IPS-18a (cell line): ENCODE results near the gene PREP.

Source experiments
- H3K27ac ChIP-seq: one replicate; pipeline ENCODE4 v1.5.1; 2013; ENCODE audit warnings: low read length
- H3K27me3 ChIP-seq: one replicate; pipeline ENCODE4 v1.6.1; 2013; ENCODE audit warnings: mild to moderate bottlenecking, low read length; ENCODE audit not compliant: control insufficient read depth, insufficient read depth
- H3K36me3 ChIP-seq: one replicate; pipeline ENCODE4 v1.6.1; 2013; ENCODE audit warnings: low read depth, low read length; ENCODE audit not compliant: control insufficient read depth
- H3K4me1 ChIP-seq: one replicate; pipeline ENCODE4 v1.6.1; 2013; ENCODE audit warnings: low read depth, low read length; ENCODE audit not compliant: control insufficient read depth
- H3K4me3 ChIP-seq: one replicate; pipeline ENCODE4 v1.5.1; 2013; ENCODE audit warnings: low read length
- H3K9ac ChIP-seq: one replicate; pipeline ENCODE4 v1.6.1; 2013; ENCODE audit warnings: mild to moderate bottlenecking, low read length, moderate library complexity
- H3K9me3 ChIP-seq: one replicate; pipeline ENCODE4 v1.6.1; 2013; ENCODE audit warnings: low read depth, low read length; ENCODE audit not compliant: control insufficient read depth

PREP gene

DNA sequence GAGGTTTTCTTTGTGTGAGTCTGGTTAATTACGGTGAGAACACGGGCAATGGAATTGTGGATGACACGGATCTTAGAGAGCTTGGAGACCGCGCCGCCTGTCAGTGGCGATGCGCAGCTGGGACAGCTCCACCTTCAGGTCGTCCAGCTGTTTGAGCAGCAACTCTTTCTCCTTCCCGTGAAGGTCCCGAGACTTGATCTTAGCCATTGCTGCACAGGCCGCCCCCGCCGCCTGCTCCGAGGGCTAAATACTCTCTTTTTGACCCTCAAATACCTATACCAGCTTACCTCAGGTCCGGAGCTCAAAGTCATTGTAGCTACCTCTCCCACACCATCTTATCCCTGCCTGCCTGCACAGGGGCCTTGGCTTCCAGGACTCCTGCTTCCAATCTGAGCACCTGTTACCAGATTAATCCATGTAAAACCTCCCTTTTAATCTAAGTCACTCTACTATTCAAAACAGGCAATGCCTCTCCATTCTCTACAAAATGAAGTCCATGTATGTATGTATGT is 100.2 kb downstream of the PREP start:
- Histone ChIP-seq H3K36me3 (peaks cover 5% of the 10 kb centered on the region), H3K9ac (no peak overlapping the region), H3K4me1 (peaks cover 16% of the 10 kb centered on the region), H3K4me3 (no peak overlapping the region), H3K9me3 (no peaks in the 10 kb centered on the region), H3K27me3 (no peaks in the 10 kb centered on the region), H3K27ac (no peak overlapping the region)

DNA sequence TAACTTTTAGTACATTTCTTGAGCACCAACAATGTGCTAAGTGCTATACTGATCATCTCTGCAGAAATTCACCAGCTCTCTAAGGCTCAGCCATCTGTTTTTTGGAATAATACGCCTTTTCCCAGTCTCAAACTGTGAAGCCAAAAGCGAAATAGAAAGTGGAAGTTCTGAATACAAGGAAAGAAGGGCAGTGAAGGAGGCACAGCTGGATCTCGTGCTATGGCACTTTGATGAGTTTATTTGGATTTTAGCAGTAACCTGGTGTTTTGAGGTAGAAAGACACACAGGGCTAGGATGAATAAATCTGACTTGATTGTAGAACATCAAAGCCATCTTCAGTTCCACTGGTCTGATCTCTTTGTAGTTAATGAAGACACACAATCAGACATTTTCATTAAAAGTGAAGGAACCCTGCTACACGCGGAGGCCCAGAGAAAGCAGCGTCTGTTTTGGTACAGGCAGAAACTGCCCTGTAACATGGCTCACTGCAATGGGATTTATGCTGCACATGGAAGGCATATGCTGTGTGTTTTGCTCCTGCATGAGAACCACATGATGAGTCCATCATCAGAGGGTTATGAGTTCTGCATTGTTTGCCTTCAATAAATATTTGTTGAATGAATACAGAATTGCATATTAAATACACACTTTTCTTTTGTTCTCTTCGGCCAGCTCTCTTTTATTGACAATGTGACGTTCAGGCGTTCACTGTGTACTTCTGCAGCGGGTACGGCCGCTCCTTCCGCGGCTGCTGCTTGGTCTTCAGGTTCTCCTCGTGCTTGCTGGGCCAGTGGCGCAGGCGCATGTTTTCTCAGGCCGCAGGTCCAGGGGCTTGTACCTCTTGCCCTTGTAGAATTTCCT is 100.9 kb downstream of the PREP start:
- peaks cover 16% of the 10 kb centered on the region for H3K4me1 ChIP-seq
- no peak overlapping the region for H3K9ac ChIP-seq
- H3K27ac ChIP-seq = no peak overlapping the region
- no peaks in the 10 kb centered on the region for H3K27me3 ChIP-seq
- H3K4me3 ChIP-seq = no peak overlapping the region
- H3K36me3 ChIP-seq = peaks cover 5% of the 10 kb centered on the region
- H3K9me3 ChIP-seq = no peaks in the 10 kb centered on the region

- no peak overlapping the region for H3K9ac ChIP-seq
- H3K27ac ChIP-seq = no peak overlapping the region
- H3K27me3 ChIP-seq = no peaks in the 10 kb centered on the region
- no peak overlapping the region for H3K4me3 ChIP-seq
- H3K9me3 ChIP-seq = no peaks in the 10 kb centered on the region
- peaks cover 16% of the 10 kb centered on the region for H3K4me1 ChIP-seq
- H3K36me3 ChIP-seq = peaks cover 5% of the 10 kb centered on the region
These were observed 101.8 kb downstream of the PREP start for GRCh38 chr6:105301072-105301503.

GRCh38 chr6:105300090-105300489 is 102.8 kb downstream of the PREP start:
- Histone ChIP-seq H3K27me3 (no peaks in the 10 kb centered on the region), H3K27ac (no peak overlapping the region), H3K4me3 (no peak overlapping the region), H3K9me3 (no peaks in the 10 kb centered on the region), H3K9ac (no peak overlapping the region), H3K4me1 (peaks cover 11% of the 10 kb centered on the region), H3K36me3 (peaks cover 5% of the 10 kb centered on the region)

DNA sequence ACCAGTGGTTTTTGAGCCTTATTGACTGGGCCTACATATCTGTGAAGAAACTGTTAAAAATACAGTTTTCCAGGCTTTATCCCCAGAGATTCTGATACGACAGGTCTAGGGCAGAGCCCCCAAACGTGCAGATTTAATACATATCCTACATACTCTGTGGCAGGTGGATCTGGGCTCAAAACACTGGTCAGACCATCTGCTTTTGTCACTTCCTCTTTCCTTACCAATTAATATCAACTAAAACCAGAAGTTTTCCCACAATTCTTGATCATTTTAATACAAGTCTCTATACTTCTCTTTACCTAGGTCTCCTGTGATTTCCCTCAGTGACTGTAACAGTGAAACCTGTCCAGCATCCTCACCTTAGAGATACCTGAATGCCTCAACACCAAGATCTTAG is 108.8 kb downstream of the PREP start:
- no peak overlapping the region for H3K9ac ChIP-seq
- no peaks in the 10 kb centered on the region for H3K27me3 ChIP-seq
- H3K27ac ChIP-seq = no peak overlapping the region
- H3K9me3 ChIP-seq = no peaks in the 10 kb centered on the region
- H3K4me3 ChIP-seq = no peak overlapping the region
- no peaks in the 10 kb centered on the region for H3K36me3 ChIP-seq
- H3K4me1 ChIP-seq = no peaks in the 10 kb centered on the region

- no peaks in the 10 kb centered on the region for H3K36me3 ChIP-seq
These were observed 110.1 kb downstream of the PREP start for GRCh38 chr6:105292689-105293339.

DNA sequence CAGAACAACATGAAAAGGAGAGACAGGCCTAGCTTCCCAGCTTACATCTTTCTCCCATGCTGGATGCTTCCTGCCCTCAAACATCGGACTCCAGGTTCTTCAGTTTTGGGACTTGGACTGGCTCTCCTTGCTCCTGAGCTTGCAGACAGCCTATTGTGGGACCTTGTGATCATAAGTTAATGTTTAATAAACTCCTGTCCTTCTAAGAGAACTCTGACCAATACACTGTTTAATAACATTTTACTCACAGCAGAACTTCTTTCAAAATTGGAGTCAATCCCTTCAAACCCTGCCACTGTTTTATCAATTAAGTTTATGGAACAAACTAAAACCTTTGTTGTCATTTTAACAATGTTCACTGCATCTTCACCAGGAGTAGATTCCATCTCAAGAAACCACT is 111.4 kb downstream of the PREP start:
- Histone ChIP-seq H3K4me3 (no peak overlapping the region), H3K9me3 (no peaks in the 10 kb centered on the region), H3K4me1 (no peaks in the 10 kb centered on the region), H3K9ac (no peak overlapping the region), H3K27ac (no peak overlapping the region), H3K27me3 (no peaks in the 10 kb centered on the region), H3K36me3 (no peaks in the 10 kb centered on the region)

More at GRCh38 chr6:105292689-105293339, 110.1 kb downstream of the PREP start:
- no peak overlapping the region for H3K4me3 ChIP-seq
- no peaks in the 10 kb centered on the region for H3K27me3 ChIP-seq
- H3K9me3 ChIP-seq = no peaks in the 10 kb centered on the region
- H3K9ac ChIP-seq = no peak overlapping the region
- no peaks in the 10 kb centered on the region for H3K4me1 ChIP-seq
- H3K27ac ChIP-seq = no peak overlapping the region

DNA sequence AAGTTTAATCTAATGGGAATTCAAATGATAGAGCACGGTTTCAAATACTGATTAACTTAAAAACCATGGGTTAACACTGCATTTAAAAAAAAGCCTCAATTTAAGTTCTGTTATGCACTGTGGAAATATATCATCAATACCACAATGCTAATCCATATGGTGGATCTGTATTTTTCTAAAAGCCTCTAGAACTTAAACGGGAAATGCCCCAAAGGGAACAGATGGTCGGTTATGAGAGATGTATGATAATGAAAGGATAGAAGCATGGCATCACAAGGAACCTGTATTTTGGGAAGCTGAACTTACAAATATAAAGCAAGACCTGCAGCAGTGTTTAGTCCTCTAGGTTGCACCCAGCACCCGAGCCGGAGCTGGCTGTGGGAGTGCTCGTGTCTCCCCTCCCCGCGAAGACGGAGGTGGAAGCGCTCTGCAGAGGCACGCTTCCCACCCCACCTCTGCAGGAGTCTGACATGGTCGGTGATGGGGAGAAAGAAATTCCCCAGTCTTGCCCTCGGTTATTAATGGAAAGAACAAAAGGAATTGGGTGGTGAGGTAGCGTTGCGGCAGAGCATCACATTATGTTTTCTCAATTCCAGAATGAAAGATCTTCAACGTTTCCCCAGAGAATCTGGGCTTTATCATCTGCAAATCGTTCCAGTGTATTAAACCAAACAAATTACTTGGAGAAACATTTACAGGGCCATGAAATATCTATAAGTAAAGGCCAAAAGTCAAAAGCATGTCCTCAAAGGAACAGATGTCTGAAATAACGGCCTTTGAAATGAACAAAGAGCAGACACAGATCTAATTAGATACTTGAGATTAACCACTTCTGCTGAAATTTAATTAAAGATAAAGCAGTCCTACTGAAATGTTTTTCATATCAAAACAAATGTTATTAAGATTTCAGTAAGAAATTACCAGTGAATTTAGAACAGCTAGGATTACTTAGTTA is 120.0 kb downstream of the PREP start:
- H3K9ac ChIP-seq = no peak overlapping the region
- H3K36me3 ChIP-seq = peaks cover 22% of the 10 kb centered on the region
- H3K9me3 ChIP-seq = no peaks in the 10 kb centered on the region

DNA sequence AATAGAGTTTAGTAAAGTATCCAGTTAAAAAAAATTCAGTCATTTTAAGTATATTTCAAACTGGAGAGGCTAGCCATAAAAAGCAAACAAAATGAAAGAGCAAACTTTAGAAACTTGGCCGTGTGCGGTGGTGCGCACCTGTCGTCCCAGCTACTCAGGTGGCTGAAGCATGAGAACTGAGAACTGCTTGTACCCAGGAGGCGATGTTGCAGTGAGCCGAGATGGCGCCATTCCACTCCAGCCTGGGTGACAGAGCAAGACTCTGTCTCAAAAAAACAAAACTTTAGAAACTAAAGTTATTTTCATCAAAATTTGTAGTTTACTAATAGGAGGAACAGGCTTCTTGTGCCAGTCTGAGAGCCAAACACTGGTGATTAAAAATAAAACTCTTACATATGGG is 122.8 kb downstream of the PREP start:
- H3K4me3 ChIP-seq = no peak overlapping the region
- no peaks in the 10 kb centered on the region for H3K9me3 ChIP-seq
- H3K27ac ChIP-seq = no peak overlapping the region
- H3K4me1 ChIP-seq = no peaks in the 10 kb centered on the region
- H3K9ac ChIP-seq = no peak overlapping the region
- H3K36me3 ChIP-seq = peaks cover 39% of the 10 kb centered on the region
- H3K27me3 ChIP-seq = no peaks in the 10 kb centered on the region

More for the DNA sequence above, 120.0 kb downstream of the PREP start:
- H3K4me1 ChIP-seq = no peaks in the 10 kb centered on the region
- H3K27ac ChIP-seq = no peak overlapping the region
- H3K4me3 ChIP-seq = no peak overlapping the region
- no peaks in the 10 kb centered on the region for H3K27me3 ChIP-seq

- Histone ChIP-seq H3K4me1 (no peaks in the 10 kb centered on the region), H3K27me3 (no peaks in the 10 kb centered on the region), H3K27ac (no peak overlapping the region), H3K9ac (no peak overlapping the region), H3K36me3 (peaks cover 39% of the 10 kb centered on the region), H3K9me3 (no peaks in the 10 kb centered on the region), H3K4me3 (no peak overlapping the region)
These were observed 123.4 kb downstream of the PREP start for GRCh38 chr6:105279463-105279862.

DNA sequence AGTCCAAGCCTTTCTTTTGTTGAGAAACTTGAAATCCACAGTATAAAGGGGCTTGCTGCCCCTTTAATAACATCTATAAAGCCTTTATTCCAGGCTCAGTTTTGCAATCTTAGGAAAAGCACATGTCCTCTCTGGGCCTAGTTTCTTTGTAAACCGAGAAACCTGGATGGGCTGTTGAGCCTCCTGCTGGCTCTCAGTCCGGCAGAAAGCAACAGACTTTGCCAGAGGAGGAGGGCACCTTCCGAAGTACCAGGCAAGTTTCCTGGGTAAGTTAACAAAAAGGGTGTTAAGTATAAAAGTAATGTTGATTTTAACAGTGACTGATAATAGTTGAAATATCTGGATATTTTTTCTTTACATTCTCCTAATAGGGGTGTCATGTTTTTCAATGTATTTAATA is 124.1 kb downstream of the PREP start:
- Histone ChIP-seq H3K4me1 (peaks cover 3% of the 10 kb centered on the region), H3K36me3 (peaks cover 39% of the 10 kb centered on the region), H3K27me3 (no peaks in the 10 kb centered on the region), H3K9me3 (no peaks in the 10 kb centered on the region), H3K27ac (no peak overlapping the region), H3K9ac (no peak overlapping the region), H3K4me3 (no peak overlapping the region)
